IPS-NIHi7 (cell line): ENCODE measurements around the gene ITIH4.

Experiments used
- DNase-seq: peaks from one replicate; pipeline ENCODE4 v3.0.0; 2012; ENCODE audit warnings: mixed read lengths; ENCODE audit errors: extremely low spot score

ITIH4 gene

DNA sequence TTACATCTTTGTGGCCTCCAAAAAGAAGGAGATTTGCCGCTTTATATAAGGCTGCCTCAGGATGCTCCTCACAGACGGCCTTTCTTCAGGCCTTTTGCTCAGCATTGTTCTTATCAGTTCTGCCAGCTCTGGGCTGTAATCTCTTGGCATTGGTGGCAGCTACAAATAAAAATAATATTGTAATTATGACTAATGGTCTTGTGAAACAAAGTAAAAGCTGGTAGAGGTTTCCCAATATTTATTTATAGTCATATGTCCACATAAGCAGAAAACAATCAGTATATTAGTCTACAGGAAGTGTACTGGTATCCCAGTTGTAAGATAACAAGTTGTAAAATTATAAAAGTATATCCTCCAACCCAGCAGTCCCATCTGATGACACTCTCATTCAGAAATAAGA lies 67.0 kb downstream of the ITIH4 start:
- DNase-seq = no peak
